ENCODE measurements around the gene DLL4.

The DLL4 gene

DNA sequence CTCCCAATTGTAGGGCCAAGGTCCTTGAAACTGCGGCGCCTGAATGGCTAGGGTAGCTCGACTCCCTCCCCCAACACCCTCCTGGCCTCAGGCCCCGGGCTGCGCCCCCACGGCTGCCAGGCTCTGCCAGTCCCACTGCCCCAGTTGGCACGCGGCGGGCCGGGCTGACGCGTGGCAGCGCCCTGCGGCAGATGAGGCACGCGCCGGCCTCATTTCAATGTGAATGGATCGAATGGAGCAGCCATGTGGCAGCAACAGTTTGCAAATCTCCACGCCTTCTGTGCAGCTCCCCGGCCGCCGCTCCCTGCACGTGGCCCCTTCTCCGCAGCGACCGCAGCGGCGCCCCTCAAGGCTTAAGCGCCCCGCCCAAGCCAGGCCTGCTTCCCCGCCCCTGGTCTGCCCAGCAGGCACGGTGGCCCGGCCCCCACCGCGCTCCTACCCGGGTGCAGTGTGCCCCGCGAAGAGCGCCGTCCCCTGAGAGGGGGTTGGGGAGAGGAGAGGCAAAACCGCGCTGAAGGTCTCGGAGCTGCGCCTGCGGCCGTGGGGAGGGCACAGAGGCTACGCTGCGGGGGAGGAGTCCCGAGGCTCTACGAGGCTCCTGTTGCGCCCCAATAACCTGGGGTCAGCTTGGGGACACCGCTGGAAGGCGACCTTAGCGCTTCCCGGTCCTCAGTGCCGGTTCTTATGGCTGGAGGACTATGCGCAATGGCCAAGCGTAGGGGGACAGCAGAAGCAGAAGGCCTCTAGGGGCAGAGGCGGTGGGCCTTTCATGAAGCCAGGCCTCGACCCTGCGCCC is 3.1 kb upstream of the DLL4 start:
- peak; percentile 49 for ATAC-seq (ENCODE audit: insufficient read depth, low read depth)
- peak; percentile 63 for DNase-seq
- H3K36me3 ChIP-seq (ENCODE audit: insufficient read depth, low read length), result no peaks in the 10 kb centered on the region
- peaks cover 64% of the 10 kb centered on the region for H3K27me3 ChIP-seq (ENCODE audit: insufficient read depth, low read length, poor library complexity)
- H3K79me2 ChIP-seq (ENCODE audit: insufficient read depth, low read length), result no peaks in the 10 kb centered on the region
- H3K27ac ChIP-seq (ENCODE audit: low read length), result no peak overlapping the region
- H3K9ac ChIP-seq (ENCODE audit: low read depth, low read length), result no peak overlapping the region
- peak overlapping the region; percentile 62 for H3K4me2 ChIP-seq (ENCODE audit: insufficient read depth, low read length)
- H4K20me1 ChIP-seq (ENCODE audit: insufficient read depth, low read length), result peaks cover 42% of the 10 kb centered on the region
- peaks cover 42% of the 10 kb centered on the region for H3K4me1 ChIP-seq (ENCODE audit: insufficient read depth, low read length)
- no peak overlapping the region for H2AFZ ChIP-seq (ENCODE audit: low read depth, low read length)
- TF ChIP-seq EZH2 (IDR thresholded peaks at IDR 0.05; ENCODE audit: borderline replicate concordance, low read depth, low read length, severe bottlenecking), result peak; percentile 88
- TF ChIP-seq, protein P1, sequence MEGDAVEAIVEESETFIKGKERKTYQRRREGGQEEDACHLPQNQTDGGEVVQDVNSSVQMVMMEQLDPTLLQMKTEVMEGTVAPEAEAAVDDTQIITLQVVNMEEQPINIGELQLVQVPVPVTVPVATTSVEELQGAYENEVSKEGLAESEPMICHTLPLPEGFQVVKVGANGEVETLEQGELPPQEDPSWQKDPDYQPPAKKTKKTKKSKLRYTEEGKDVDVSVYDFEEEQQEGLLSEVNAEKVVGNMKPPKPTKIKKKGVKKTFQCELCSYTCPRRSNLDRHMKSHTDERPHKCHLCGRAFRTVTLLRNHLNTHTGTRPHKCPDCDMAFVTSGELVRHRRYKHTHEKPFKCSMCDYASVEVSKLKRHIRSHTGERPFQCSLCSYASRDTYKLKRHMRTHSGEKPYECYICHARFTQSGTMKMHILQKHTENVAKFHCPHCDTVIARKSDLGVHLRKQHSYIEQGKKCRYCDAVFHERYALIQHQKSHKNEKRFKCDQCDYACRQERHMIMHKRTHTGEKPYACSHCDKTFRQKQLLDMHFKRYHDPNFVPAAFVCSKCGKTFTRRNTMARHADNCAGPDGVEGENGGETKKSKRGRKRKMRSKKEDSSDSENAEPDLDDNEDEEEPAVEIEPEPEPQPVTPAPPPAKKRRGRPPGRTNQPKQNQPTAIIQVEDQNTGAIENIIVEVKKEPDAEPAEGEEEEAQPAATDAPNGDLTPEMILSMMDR (IDR thresholded peaks at IDR 0.05; ENCODE audit: borderline replicate concordance, extremely low read depth, low read length, poor library complexity, severe bottlenecking), result no peak
- H3K4me3 ChIP-seq (ENCODE audit: low read depth in 1 of 2, low read length in 2 of 2), result peak overlapping the region in 1 of 2 experiments; percentile 32; a peak in 2 of 4 replicates
- H3K9me3 ChIP-seq (ENCODE audit: insufficient read depth, low read length, severe bottlenecking), result no peaks in the 10 kb centered on the region

DNA sequence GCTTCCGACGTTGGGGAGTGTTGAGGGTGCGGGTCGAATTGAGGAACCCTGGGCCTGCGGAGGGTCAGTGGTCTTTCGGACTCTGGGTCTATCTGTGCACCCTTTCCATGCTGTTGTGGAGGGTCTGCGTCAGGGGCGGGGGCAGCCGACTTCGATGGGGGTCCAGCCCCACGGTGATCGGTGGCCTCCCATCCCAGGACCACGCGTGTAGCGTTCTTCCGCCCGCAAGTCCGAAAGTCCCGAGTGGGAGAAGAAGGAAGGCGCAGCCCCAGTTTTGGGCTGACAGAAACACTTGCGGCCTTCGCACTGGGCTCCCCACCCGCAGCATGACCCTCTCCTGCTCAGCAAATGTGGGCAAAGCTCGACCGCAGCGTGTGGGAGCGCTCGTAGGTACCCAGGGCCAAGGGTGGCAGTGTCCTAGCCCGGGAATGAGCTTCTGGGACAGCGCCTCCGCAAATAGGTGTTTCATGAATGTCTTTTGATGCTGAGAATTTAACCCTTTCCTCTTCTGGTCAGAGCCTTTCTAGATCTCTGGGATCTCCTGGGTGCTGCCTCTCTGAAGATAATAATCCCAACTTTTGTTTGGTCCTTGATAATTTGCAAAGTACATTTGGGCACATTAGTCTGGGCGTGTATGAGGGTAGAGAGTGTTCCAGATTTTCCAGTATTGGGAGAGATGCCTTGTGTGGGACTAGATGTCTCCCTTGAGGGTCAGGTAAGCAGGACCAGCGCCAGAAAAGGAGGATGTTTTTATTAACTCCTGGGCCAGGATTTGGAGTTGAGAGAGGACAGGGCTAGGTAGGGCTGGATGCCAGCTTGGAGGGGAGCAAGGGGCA is 2.3 kb upstream of the DLL4 start:
- peaks cover 49% of the 10 kb centered on the region for H4K20me1 ChIP-seq (ENCODE audit: insufficient read depth, low read length)
- peak overlapping the region; percentile 6; the same call in 1 of the 2 replicates for H3K9ac ChIP-seq (ENCODE audit: low read depth, low read length)
- peak overlapping the region; percentile 62 for H3K4me2 ChIP-seq (ENCODE audit: insufficient read depth, low read length)
- no peaks in the 10 kb centered on the region for H3K36me3 ChIP-seq (ENCODE audit: insufficient read depth, low read length)
- H3K79me2 ChIP-seq (ENCODE audit: insufficient read depth, low read length), result no peaks in the 10 kb centered on the region
- no peak for ATAC-seq (ENCODE audit: insufficient read depth, low read depth)
- TF ChIP-seq, protein P1 (IDR thresholded peaks at IDR 0.05; ENCODE audit: borderline replicate concordance, extremely low read depth, low read length, poor library complexity, severe bottlenecking), result no peak
- TF ChIP-seq EZH2 (IDR thresholded peaks at IDR 0.05; ENCODE audit: borderline replicate concordance, low read depth, low read length, severe bottlenecking), result no peak
- H2AFZ ChIP-seq (ENCODE audit: low read depth, low read length), result no peak overlapping the region
- DNase-seq, result no peak
- H3K9me3 ChIP-seq (ENCODE audit: insufficient read depth, low read length, severe bottlenecking), result no peaks in the 10 kb centered on the region
- H3K4me3 ChIP-seq (ENCODE audit: low read depth in 1 of 2, low read length in 2 of 2), result peak overlapping the region in 1 of 2 experiments; percentile 41; a peak in 2 of 4 replicates
- H3K27me3 ChIP-seq (ENCODE audit: insufficient read depth, low read length, poor library complexity), result peaks cover 71% of the 10 kb centered on the region
- peaks cover 42% of the 10 kb centered on the region for H3K4me1 ChIP-seq (ENCODE audit: insufficient read depth, low read length)
- no peak overlapping the region for H3K27ac ChIP-seq (ENCODE audit: low read length)

DNA sequence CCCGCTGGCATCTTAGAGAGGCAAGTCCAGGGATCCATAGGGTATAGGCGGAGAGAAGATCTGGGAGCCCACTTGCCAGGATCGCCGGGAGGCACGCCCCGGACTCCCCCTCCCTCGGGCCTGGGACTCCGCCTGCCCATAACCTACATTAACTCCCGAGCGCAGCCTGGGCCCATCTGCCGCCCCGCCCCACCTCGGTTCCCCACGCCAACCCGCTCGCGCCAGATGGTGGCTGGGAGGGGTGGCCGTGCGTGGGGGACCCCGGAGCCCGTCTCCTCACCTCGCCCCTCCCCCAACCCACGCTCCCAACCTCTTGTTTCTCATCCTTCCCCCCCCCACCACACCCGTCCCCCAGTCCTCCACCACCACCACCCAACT is 1.7 kb upstream of the DLL4 start:
- Histone ChIP-seq H3K79me2 (ENCODE audit: insufficient read depth, low read length) (no peaks in the 10 kb centered on the region), H2AFZ (ENCODE audit: low read depth, low read length) (no peak overlapping the region), H3K36me3 (ENCODE audit: insufficient read depth, low read length) (no peaks in the 10 kb centered on the region), H3K4me3 (ENCODE audit: low read depth in 1 of 2, low read length in 2 of 2) (peak overlapping the region in 1 of 2 experiments; percentile 41; a peak in 2 of 4 replicates), H3K4me1 (ENCODE audit: insufficient read depth, low read length) (peaks cover 48% of the 10 kb centered on the region), H3K27ac (ENCODE audit: low read length) (no peak overlapping the region), H3K4me2 (ENCODE audit: insufficient read depth, low read length) (peak overlapping the region; percentile 62), H4K20me1 (ENCODE audit: insufficient read depth, low read length) (peaks cover 55% of the 10 kb centered on the region), H3K27me3 (ENCODE audit: insufficient read depth, low read length, poor library complexity) (peaks cover 77% of the 10 kb centered on the region), H3K9me3 (ENCODE audit: insufficient read depth, low read length, severe bottlenecking) (no peaks in the 10 kb centered on the region), H3K9ac (ENCODE audit: low read depth, low read length) (peak overlapping the region; percentile 6; the same call in 1 of the 2 replicates)
- TF ChIP-seq, protein P1 (IDR thresholded peaks at IDR 0.05; ENCODE audit: borderline replicate concordance, extremely low read depth, low read length, poor library complexity, severe bottlenecking), result no peak
- no peak for TF ChIP-seq EZH2 (IDR thresholded peaks at IDR 0.05; ENCODE audit: borderline replicate concordance, low read depth, low read length, severe bottlenecking)
- no peak for DNase-seq
- ATAC-seq (ENCODE audit: insufficient read depth, low read depth), result peak; percentile 28
